Anterior cingulate cortex (tissue), 58 donors: ENCODE measurements around the gene GALC.

Experiments used
- DNase-seq, 58 donors: peaks; one replicate each; lab custom pipeline; 2025; lab: John Stamatoyannopoulos, UW

Gene GALC

GRCh38 chr14:87894920-87895319, 98.1 kb downstream of the GALC start:
- DNase-seq: no peak

- DNase-seq: no peak
These were observed 100.2 kb downstream of the GALC start for GRCh38 chr14:87892763-87893162.

- DNase-seq: no peak
These were observed 104.6 kb downstream of the GALC start for GRCh38 chr14:87888136-87888999.

GRCh38 chr14:87883750-87884149, 109.2 kb downstream of the GALC start:
- no peak for DNase-seq
